ENCODE results near the gene NOP56. TPM values are rescaled to one million over a fixed set of nuclear protein-coding genes. Genes with fewer than 3 reads are reported as not detected.

NOP56 gene
- total and polyA plus RNA-seq, 2 donors (not counting 3 experiments of a cell fraction or from before 2014, with no cell fraction given): 151 to 329 TPM

DNA sequence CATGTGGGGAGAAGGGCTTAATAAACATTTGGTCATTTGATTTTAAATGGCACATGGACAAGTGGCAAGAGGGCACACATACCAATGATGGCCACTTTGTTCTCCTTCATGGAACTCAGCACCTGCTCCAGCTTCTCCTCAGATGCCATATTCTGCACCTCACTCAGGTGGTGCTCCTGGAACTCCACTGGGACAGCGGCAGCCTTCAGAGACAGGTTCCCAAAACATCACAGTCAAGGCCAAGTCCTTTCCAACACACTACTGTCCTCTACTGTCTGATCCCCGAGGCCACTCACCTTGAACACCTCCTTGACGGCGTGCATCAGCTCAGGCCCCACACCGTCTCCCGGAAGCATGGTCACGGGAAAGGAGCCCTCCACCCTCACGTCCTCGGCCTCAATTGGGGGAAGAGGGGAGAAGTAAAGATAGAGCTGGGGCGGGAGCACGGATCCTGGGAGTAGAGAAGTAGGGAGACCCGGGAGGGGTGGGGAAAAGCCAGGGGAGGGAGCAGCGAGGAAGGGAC lies 11.0 kb downstream of the NOP56 start:
- POLR2A ChIA-PET: interaction anchor here (1.2 to 1.3 kb wide), 2 partner anchors 9 to 11 kb away, joined by 3 to 9 read pairs; partner anchors contain the start of gene NOP56
- H4K20me1 ChIP-seq (replicated peaks; ENCODE audit: control insufficient read depth, extremely low read depth, insufficient read depth, low read length): no peaks in the 10 kb centered on the region

More for the DNA sequence above, 11.0 kb downstream of the NOP56 start:
- no peak for DNase-seq (ENCODE audit: low read depth, low spot score)
- Histone ChIP-seq H3K36me3 (ENCODE audit: control insufficient read depth in 2 of 2, extremely low read depth in 1 of 2, insufficient read depth in 2 of 2, low read length in 2 of 2) (peaks cover 1 to 22% of the 10 kb centered on the region in 2 experiments), H3K27ac (ENCODE audit: insufficient read depth, low read depth, low read length) (peak overlapping the region; percentile 54), H2AFZ (ENCODE audit: low read depth, low read length) (peak overlapping the region; percentile 49), H3K79me2 (ENCODE audit: control insufficient read depth, insufficient read depth, low read length) (peaks cover 9% of the 10 kb centered on the region), H3K9me3 (replicated peaks; ENCODE audit: control insufficient read depth, insufficient read depth, low read length) (no peaks in the 10 kb centered on the region), H3K9ac (replicated peaks; ENCODE audit: extremely low read depth, insufficient read depth, low read length) (peak overlapping the region; percentile 78), H3K27me3 (ENCODE audit: control insufficient read depth in 2 of 2, insufficient read depth in 2 of 2, low read length in 2 of 2) (peaks cover 3 to 6% of the 10 kb centered on the region in 2 experiments), H3K4me1 (ENCODE audit: control insufficient read depth, extremely low read depth, insufficient read depth, low read length) (peaks cover 11% of the 10 kb centered on the region), H3K4me3 (replicated peaks in 1 of 3; ENCODE audit: insufficient read depth in 1 of 3, low read depth in 1 of 3, low read length in 3 of 3) (peak overlapping the region; percentile 36 to 80 (median 62)), H3K4me2 (ENCODE audit: insufficient read depth, low read length) (peak overlapping the region; percentile 55), H3K9me1 (replicated peaks; ENCODE audit: control insufficient read depth, extremely low read depth, insufficient read depth, low read length) (no peaks in the 10 kb centered on the region)
- CTCF ChIA-PET: interaction anchor here (1.3 kb wide), 2 partner anchors 11 kb away, joined by 3 to 4 read pairs; partner anchors contain the start of gene NOP56
- BruUV-seq (replicated peaks): TSS peak; percentile 29
- TF ChIP-seq GATA2 (IDR thresholded peaks at IDR 0.05; ENCODE audit: insufficient read depth, insufficient read length, low read depth, low read length): no peak
- no peak for TF ChIP-seq MYC (IDR thresholded peaks at IDR 0.05; ENCODE audit: low read depth, low read length)
- no peak for TF ChIP-seq FOS (IDR thresholded peaks at IDR 0.05; ENCODE audit: borderline replicate concordance, insufficient read depth, low read length)
- TF ChIP-seq POLR2A (IDR thresholded peaks at IDR 0.05; ENCODE audit: low read depth, low read length): no peak
- TF ChIP-seq JUN (IDR thresholded peaks at IDR 0.05; ENCODE audit: borderline replicate concordance, insufficient read depth, insufficient read length, low read depth): no peak
- no peak for TF ChIP-seq POLR2AphosphoS5 (IDR thresholded peaks at IDR 0.05; ENCODE audit: insufficient read depth, low read depth, low read length)
- TF ChIP-seq, protein P1, sequence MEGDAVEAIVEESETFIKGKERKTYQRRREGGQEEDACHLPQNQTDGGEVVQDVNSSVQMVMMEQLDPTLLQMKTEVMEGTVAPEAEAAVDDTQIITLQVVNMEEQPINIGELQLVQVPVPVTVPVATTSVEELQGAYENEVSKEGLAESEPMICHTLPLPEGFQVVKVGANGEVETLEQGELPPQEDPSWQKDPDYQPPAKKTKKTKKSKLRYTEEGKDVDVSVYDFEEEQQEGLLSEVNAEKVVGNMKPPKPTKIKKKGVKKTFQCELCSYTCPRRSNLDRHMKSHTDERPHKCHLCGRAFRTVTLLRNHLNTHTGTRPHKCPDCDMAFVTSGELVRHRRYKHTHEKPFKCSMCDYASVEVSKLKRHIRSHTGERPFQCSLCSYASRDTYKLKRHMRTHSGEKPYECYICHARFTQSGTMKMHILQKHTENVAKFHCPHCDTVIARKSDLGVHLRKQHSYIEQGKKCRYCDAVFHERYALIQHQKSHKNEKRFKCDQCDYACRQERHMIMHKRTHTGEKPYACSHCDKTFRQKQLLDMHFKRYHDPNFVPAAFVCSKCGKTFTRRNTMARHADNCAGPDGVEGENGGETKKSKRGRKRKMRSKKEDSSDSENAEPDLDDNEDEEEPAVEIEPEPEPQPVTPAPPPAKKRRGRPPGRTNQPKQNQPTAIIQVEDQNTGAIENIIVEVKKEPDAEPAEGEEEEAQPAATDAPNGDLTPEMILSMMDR (IDR thresholded peaks at IDR 0.05; ENCODE audit: extremely low read depth in 1 of 2, insufficient read depth in 1 of 2, low read depth in 1 of 2, low read length in 2 of 2): no peak
- TF ChIP-seq, protein P2, sequence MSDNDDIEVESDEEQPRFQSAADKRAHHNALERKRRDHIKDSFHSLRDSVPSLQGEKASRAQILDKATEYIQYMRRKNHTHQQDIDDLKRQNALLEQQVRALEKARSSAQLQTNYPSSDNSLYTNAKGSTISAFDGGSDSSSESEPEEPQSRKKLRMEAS (IDR thresholded peaks at IDR 0.05; ENCODE audit: insufficient read depth, insufficient read length): no peak
- TF ChIP-seq EZH2 (IDR thresholded peaks at IDR 0.05; ENCODE audit: borderline replicate concordance, low read depth, low read length, severe bottlenecking): no peak
- intact Hi-C loops (cut with micrococcal nuclease): no loop called here
- dilution Hi-C loops (cut with MboI; ENCODE audit: extremely low pct_ligation_motif_present, low sequenced_read_pairs): no loop called here
- FAIRE-seq: no peak

Measured in endothelial cell of umbilical vein (primary cell).